GM19023 (cell line): ENCODE results near the gene ULK2.
A peak's percentile ranks its signal among the peaks of the same experiment; 100 is the strongest.
"Not testable (repeated sequence)": the region's sequence is repeated elsewhere in the genome, so short reads cannot be mapped to it uniquely, and the experiment has no call there.

Source experiments
- ATAC-seq: cut with Tn5 transposase; IDR thresholded peaks from one replicate; pipeline ENCODE4 v1.9.1; 2021; ENCODE audit warnings: mild to moderate bottlenecking, moderate library complexity; ENCODE audit not compliant: unreplicated experiment

ULK2 gene

GRCh38 chr17:19768046-19768782 is 99.5 kb downstream of the ULK2 start:
- ATAC-seq, result no peak

- peak; percentile 74 for ATAC-seq
Observed at GRCh38 chr17:19766421-19767270, 101.1 kb downstream of the ULK2 start.

GRCh38 chr17:19766016-19766415 is 101.7 kb downstream of the ULK2 start:
- no peak for ATAC-seq

- ATAC-seq, result not testable (repeated sequence)
Observed at GRCh38 chr17:19763991-19764390, 103.7 kb downstream of the ULK2 start.

- ATAC-seq, result no peak
Observed at GRCh38 chr17:19763416-19763815, 104.3 kb downstream of the ULK2 start.

GRCh38 chr17:19762515-19762961 is 105.2 kb downstream of the ULK2 start:
- no peak for ATAC-seq

- ATAC-seq, result no peak
Observed at GRCh38 chr17:19760746-19761145, 107.0 kb downstream of the ULK2 start.

- ATAC-seq, result no peak
Observed at GRCh38 chr17:19759568-19760549, 107.9 kb downstream of the ULK2 start.

GRCh38 chr17:19757536-19758180 is 110.1 kb downstream of the ULK2 start:
- no peak for ATAC-seq

- no peak for ATAC-seq
Observed at GRCh38 chr17:19756546-19756945, 111.2 kb downstream of the ULK2 start.

- ATAC-seq, result peak; percentile 50
Observed at GRCh38 chr17:19755821-19756510, 111.8 kb downstream of the ULK2 start.

- ATAC-seq, result no peak
Observed at GRCh38 chr17:19755392-19755791, 112.3 kb downstream of the ULK2 start.

- ATAC-seq, result no peak
Observed at GRCh38 chr17:19753661-19754463, 113.9 kb downstream of the ULK2 start.

- no peak for ATAC-seq
Observed at GRCh38 chr17:19753051-19753509, 114.7 kb downstream of the ULK2 start.

- no peak for ATAC-seq
Observed at GRCh38 chr17:19752216-19753050, 115.3 kb downstream of the ULK2 start.

- no peak for ATAC-seq
Observed at GRCh38 chr17:19750835-19751234, 116.9 kb downstream of the ULK2 start.

- ATAC-seq, result no peak
Observed at GRCh38 chr17:19750020-19750572, 117.6 kb downstream of the ULK2 start.

GRCh38 chr17:19748807-19749193 is 118.9 kb downstream of the ULK2 start:
- no peak for ATAC-seq
